ENCODE data around the gene HRNR. TPM values are rescaled to one million over a fixed set of nuclear protein-coding genes. Genes with fewer than 3 reads are reported as not detected.
"Not testable (repeated sequence)": the region's sequence is repeated elsewhere in the genome, so short reads cannot be mapped to it uniquely, and the experiment has no call there.

Gene HRNR
- total RNA-seq = not detected

DNA sequence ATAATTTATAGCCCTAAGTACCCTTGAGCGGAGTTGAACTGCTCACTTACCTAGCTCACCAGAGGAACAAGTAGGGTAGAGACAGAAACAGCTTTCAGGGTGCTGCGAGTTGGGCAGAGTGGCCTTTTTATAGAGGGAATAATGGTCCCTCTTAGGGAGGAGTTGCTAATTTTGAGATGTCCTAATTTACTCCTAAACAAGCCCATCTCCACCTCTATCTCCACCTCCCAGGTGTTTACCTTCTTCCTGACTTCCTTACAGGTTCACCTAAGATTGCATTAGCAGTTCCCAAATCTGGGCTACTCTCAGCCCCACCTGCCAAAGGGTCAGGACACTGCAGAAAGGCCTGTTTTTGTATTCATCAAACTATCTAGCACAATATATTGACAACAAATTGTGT lies at the start of gene HRNR:
Gene HRNR (minus strand): TSS at position 101 of the 400 bp plus-strand sequence. CDS start 940 bp downstream, outside the sequence.
- no peaks in the 10 kb centered on the region for H3K36me3 Mint-ChIP-seq
- POLR2A ChIA-PET = no interaction called here
- no peak for ATAC-seq (ENCODE audit: low read depth)

DNA sequence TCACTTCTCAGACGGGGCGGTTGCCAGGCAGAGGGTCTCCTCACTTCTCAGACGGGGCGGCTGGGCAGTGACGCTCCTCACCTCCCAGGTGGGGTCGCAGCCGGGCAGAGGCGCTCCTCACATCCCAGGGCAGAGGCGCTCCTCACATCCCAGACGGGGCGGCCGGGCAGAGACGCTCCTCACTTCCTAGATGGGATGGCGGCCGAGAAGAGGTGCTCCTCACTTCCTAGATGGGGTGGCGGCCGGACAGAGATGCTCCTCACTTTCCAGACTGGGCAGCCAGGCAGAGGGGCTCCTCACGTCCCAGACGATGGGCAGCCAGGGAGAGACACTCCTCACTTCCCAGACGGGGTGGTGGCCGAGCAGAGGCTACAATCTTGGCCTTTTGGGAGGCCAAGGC lies 32.4 kb upstream of the HRNR start:
- peaks cover 11% of the 10 kb centered on the region for H3K9me3 Mint-ChIP-seq
- H3K27ac Mint-ChIP-seq; ATAC-seq (ENCODE audit: low read depth); H3K4me3 Mint-ChIP-seq; H3K36me3 Mint-ChIP-seq; POLR2A ChIA-PET; DNase-seq; H3K4me1 Mint-ChIP-seq; H3K27me3 Mint-ChIP-seq: not testable (repeated sequence)

More for the DNA sequence above, at the start of gene HRNR:
- Mint-ChIP-seq H3K27ac (no peak within 1 kb of the TSS), H3K27me3 (no peaks in the 10 kb centered on the region), H3K9me3 (peaks cover 6% of the 10 kb centered on the region), H3K4me1 (no peaks in the 10 kb centered on the region), H3K4me3 (no peak within 1 kb of the TSS)
- no peak for DNase-seq

DNA sequence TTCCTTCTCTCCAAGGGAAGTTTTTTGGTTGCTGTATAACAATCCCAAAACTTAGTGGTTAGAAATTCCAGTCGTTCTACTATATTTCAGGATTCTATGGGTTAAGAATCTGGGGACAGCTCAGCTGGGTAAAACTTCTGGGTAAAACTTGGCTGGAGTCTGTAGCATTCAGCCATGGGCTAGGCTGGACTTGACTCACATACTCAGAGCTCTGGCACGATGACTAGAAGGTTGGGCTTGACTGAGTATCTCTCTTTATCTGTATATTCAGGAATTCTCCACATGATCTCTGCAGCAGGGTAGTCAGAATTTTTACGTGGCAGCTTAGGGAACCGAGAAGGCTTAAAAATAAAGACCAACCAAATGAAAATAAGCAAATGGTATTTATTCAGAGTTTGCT lies 28.2 kb upstream of the HRNR start:
- POLR2A ChIA-PET = no interaction called here
- Mint-ChIP-seq H3K27me3 (no peaks in the 10 kb centered on the region), H3K4me1 (no peaks in the 10 kb centered on the region), H3K36me3 (no peaks in the 10 kb centered on the region), H3K9me3 (no peaks in the 10 kb centered on the region), H3K27ac (no peak overlapping the region), H3K4me3 (no peak overlapping the region)
- no peak for DNase-seq
- no peak for ATAC-seq (ENCODE audit: low read depth)

DNA sequence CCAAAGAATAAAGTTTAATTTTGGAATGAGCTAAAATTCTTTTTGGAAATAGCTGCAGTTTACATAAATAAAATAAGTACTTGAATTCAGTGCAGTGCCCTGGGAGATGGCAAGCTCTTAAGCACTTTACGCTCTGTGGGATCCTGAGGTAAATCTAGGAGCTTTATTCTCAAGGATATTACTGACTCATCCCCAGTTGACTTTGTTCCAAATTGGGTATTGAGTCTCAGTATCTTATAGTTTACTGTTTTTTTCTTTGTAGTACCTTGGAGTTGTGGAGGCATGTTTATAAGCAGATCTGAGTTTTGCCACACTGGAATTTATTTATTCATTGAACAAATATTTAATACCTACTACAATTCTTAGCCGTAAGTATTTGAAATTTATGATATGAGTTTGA lies 27.4 kb upstream of the HRNR start:
- DNase-seq (no peak), ATAC-seq (ENCODE audit: low read depth) (no peak)
- Mint-ChIP-seq H3K4me3 (no peak overlapping the region), H3K27me3 (no peaks in the 10 kb centered on the region), H3K27ac (no peak overlapping the region), H3K4me1 (no peaks in the 10 kb centered on the region), H3K9me3 (no peaks in the 10 kb centered on the region), H3K36me3 (no peaks in the 10 kb centered on the region)
- POLR2A ChIA-PET = no interaction called here

DNA sequence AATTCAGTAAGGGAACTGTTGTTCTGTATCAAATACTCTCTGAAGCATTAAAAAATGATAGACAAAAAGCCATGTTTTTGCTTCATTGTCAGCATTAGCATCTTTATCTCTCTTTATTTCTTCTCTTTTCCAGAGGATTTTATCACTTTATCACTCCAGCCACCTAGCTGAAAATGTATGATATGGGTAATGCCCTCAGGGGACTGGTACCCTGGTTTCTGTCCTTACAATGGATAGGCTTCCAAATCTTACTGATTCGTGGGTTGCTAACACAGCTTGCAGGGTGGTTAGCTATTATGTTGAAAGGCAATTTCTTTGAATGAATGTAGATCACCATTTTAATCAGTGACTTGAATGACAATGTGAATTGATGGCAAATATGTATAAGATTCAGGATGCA lies 23.3 kb upstream of the HRNR start:
- POLR2A ChIA-PET = no interaction called here
- no peak overlapping the region for H3K4me3 Mint-ChIP-seq
- no peak overlapping the region for H3K27ac Mint-ChIP-seq
- no peaks in the 10 kb centered on the region for H3K4me1 Mint-ChIP-seq
- no peaks in the 10 kb centered on the region for H3K27me3 Mint-ChIP-seq
- no peak for ATAC-seq (ENCODE audit: low read depth)
- H3K36me3 Mint-ChIP-seq = no peaks in the 10 kb centered on the region
- DNase-seq = no peak
- no peaks in the 10 kb centered on the region for H3K9me3 Mint-ChIP-seq

DNA sequence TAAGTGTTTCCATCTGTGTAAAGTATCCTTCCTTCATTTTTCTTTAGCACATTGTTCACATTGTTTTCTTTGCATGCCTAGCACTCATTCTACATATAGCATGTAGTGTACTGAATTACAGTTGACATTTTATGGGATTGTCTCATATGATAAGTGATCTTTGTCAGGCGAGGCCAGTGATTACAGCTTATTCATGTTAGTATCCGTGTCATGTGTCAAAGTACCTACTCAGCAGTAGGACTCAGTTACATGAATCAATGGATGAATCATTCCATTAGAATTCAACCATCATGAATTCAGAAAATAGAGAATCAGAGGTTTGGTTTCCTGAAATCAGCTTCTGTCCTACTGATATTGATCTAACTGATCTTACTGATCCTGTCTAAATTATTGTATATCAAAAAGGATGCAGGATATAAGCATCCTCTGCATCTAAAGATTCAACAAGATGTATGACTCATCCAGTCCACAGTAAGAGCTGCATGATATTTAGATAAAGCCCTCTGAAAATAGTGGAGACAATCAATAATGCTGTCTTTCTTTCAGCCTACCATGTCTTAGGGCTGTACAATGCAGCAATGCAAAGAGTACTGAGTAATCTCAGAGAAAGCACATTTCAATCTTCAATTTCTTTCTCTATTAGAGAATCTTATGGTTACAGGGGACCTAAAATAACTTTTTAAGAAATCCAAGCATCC lies 20.7 kb upstream of the HRNR start:
- Mint-ChIP-seq H3K9me3 (no peaks in the 10 kb centered on the region), H3K27me3 (no peaks in the 10 kb centered on the region), H3K4me3 (no peak overlapping the region), H3K36me3 (no peaks in the 10 kb centered on the region), H3K27ac (no peak overlapping the region), H3K4me1 (no peaks in the 10 kb centered on the region)
- POLR2A ChIA-PET = no interaction called here
- DNase-seq (no peak), ATAC-seq (ENCODE audit: low read depth) (no peak)

DNA sequence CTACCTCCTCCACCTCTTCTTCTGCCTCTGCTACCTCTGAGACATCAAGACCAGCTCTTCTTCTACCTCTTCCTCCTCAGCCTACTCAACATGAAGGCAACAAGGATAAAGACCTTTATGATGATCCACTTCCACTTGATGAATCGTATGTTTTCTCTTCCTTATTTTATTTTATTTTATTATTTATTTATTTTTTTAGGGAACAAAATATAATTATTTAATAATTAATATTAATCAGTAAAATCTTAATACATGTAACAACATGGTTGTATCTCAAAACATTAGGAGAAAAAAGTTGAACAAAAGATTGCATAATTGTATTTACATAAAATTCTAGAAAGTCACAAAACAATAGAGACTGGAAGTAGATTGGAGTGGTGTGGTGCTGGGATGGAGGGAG lies 13.1 kb upstream of the HRNR start:
- no peak overlapping the region for H3K4me3 Mint-ChIP-seq
- no peaks in the 10 kb centered on the region for H3K4me1 Mint-ChIP-seq
- H3K27ac Mint-ChIP-seq = no peak overlapping the region
- H3K27me3 Mint-ChIP-seq = peaks cover 11% of the 10 kb centered on the region
- peaks cover 1% of the 10 kb centered on the region for H3K9me3 Mint-ChIP-seq
- POLR2A ChIA-PET = no interaction called here
- ATAC-seq (ENCODE audit: low read depth) (no peak), DNase-seq (no peak)
- H3K36me3 Mint-ChIP-seq = no peaks in the 10 kb centered on the region

DNA sequence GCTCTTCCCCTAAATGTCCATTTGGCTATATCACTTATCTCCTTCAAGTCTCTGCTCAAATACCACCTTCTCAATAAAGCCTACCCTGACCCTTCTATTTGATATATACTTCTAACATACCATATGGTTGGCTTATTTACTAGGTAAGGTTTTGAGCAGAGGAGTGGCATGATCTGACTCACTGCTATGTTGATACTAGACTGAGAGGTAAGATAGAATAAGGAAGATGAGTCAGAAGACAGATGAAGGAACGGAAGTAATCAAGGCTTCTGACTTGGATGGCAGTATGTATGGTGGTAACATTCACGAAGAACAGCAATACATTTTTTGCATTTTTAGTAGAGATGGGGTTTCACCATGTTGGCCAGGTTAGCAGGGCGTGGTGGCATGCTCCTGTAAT lies 4.8 kb upstream of the HRNR start:
- H3K36me3 Mint-ChIP-seq = no peaks in the 10 kb centered on the region
- H3K27me3 Mint-ChIP-seq = peaks cover 8% of the 10 kb centered on the region
- H3K4me1 Mint-ChIP-seq = no peaks in the 10 kb centered on the region
- POLR2A ChIA-PET = no interaction called here
- no peak for ATAC-seq (ENCODE audit: low read depth)
- no peak overlapping the region for H3K27ac Mint-ChIP-seq
- H3K4me3 Mint-ChIP-seq = no peak overlapping the region
- H3K9me3 Mint-ChIP-seq = no peaks in the 10 kb centered on the region
- no peak for DNase-seq

DNA sequence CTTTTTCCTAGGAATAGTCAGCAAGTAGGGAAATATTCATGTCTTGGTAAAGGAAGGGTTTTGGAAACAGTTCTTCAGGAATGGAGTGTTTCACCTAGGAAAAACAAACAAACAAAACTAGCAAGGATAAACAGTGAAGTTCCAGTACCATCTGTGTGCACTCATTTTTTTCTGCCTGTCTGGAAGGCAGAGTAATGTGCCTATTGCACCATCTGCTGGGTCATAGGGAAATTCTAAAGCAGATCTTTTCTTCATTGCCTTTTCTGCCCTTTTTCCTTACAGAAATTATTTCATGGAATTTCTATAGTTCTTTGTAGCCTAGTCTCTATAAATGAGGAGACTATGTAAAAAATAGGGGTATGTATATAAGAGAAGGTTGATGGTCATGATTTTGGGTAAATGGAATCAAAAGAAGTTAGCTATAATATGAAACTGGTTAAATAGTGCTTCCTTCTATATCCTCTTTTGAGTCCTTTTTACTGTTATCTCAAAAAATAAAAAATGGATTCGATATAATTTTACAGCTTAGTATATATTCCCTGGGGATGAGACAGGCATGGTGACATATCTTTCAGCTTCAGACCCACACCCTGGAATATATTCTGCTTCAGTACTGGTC lies 3.4 kb upstream of the HRNR start:
- H3K27me3 Mint-ChIP-seq = no peaks in the 10 kb centered on the region
- H3K36me3 Mint-ChIP-seq = no peaks in the 10 kb centered on the region
- H3K4me3 Mint-ChIP-seq = no peak overlapping the region
- H3K9me3 Mint-ChIP-seq = no peaks in the 10 kb centered on the region
- no peak for ATAC-seq (ENCODE audit: low read depth)
- POLR2A ChIA-PET = no interaction called here
- DNase-seq = no peak
- no peaks in the 10 kb centered on the region for H3K4me1 Mint-ChIP-seq
- H3K27ac Mint-ChIP-seq = no peak overlapping the region

DNA sequence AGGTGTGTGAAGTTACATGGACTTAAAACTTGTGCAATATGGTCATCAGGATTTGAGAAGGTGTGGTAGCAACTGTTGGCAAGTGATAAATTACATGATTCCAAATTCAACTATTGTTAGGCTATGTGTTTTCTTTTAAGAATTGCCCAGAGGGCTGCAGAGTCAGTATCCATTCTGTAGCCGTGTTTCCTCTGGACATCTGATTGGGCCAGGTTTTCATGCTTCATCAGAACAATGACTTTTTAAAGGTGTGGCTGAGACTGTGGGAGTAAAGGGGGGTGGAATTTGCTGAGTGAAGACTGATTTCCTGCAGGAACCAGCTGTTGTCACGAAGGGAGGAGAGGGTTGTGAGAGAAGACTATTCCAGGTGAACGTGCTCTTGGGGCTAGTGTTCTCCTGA lies 1.7 kb upstream of the HRNR start:
- no peak overlapping the region for H3K27ac Mint-ChIP-seq
- H3K27me3 Mint-ChIP-seq = no peaks in the 10 kb centered on the region
- POLR2A ChIA-PET = no interaction called here
- no peak overlapping the region for H3K4me3 Mint-ChIP-seq
- H3K4me1 Mint-ChIP-seq = no peaks in the 10 kb centered on the region
- no peak for DNase-seq
- ATAC-seq (ENCODE audit: low read depth) = no peak
- no peaks in the 10 kb centered on the region for H3K36me3 Mint-ChIP-seq
- no peaks in the 10 kb centered on the region for H3K9me3 Mint-ChIP-seq

DNA sequence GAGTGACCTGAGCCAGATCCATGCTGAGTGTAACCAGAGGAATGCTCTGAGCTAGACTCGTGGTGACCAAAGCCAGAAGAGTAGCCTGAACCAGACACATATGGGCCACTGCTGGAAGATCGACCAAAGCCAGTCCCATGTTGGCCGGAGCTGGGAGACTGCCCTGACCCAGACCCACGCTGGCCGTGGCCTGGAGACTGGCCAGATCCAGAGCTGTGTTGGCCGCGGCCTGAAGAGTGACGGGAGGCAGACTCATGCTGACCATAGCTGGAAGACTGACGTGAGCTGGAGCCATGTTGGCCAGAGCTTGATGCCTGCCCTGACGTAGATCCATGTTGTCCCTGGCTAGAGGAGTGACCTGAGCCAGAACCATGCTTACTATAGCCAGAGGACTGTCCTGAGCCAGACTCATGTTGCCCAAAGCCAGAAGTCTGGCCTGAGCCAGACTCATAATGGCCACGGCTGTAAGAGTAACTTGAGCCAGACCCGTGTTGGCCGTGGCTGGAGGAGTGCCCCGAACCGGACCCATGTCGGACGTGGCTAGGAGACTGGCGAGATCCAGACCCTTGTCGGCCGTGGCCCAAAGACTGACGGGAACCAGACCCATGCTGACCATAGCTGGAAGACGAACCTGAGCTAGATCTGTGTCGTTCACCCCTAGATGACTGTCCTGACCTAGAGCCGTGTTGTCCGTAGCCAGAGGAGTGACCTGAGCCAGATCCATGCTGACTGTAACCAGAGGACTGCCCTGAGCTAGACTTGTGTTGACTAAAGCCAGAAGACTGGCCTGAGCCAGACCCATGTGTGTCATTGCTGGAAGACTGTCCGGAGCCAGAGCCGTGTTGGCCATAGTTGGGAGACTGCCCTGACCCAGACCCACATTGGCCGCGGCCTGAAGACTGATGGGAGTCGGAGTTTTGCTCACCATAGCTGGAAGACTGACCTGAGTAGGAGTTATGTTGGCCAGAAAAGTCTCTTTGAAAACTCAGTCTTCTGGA lies 3.5 kb downstream of the HRNR start:
- H3K4me1 Mint-ChIP-seq = no peaks in the 10 kb centered on the region
- no peak for DNase-seq
- no peaks in the 10 kb centered on the region for H3K27me3 Mint-ChIP-seq
- peaks cover 2% of the 10 kb centered on the region for H3K36me3 Mint-ChIP-seq
- H3K27ac Mint-ChIP-seq = no peak overlapping the region
- no peak for ATAC-seq (ENCODE audit: low read depth)
- H3K9me3 Mint-ChIP-seq = peaks cover 16% of the 10 kb centered on the region
- POLR2A ChIA-PET = no interaction called here
- no peak overlapping the region for H3K4me3 Mint-ChIP-seq

DNA sequence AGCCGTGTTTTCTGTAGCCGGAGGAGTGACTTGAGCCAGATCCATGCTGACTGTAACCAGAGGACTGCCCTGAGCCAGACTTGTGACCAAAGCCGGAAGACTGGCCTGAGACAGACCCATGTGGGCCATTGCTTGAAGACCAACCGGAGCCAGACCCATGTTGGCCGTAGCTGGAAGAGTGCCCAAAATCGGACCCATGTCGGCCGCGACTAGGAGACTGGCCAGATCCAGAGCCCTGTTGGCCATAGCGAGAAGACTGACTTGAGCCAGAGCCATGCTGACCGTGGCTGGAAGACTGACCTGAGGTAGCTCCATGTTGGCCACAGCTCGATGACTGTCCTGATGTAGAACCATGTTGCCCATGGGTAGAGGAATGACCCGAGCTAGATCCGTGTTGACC lies 4.6 kb downstream of the HRNR start:
- H3K4me1 Mint-ChIP-seq; POLR2A ChIA-PET; H3K36me3 Mint-ChIP-seq; H3K27me3 Mint-ChIP-seq; H3K27ac Mint-ChIP-seq; DNase-seq; H3K4me3 Mint-ChIP-seq; ATAC-seq (ENCODE audit: low read depth): not testable (repeated sequence)
- H3K9me3 Mint-ChIP-seq = peaks cover 16% of the 10 kb centered on the region

DNA sequence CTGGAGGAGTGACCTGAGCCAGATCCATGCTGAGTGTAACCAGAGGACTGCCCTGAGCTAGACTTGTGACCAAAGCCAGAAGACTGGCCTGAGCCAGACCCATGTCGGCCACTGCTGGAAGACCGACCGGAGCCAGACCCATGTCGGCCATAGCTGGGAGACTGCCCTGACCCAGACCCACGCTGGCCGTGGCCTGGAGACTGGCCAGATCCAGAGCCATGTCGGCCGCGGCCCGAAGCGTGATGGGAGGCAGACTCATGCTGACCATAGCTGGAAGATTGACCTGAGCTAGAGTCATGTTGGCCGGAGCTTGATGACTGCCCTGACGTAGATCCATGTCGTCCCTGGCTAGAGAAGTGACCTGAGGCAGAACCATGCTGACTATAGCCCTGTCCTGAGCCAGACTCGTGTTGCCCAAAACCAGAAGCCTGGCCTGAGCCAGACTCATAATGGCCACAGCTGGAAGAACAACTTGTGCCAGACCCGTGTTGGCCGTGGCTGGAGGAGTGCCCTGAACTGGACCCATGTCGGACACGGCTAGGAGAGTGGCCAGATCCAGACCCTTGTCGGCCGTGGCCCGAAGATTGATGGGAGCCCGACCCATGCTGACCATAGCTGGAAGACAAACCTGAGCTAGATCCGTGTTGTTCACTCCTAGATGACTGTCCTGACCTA lies 5.1 kb downstream of the HRNR start:
- POLR2A ChIA-PET = no interaction called here
- ATAC-seq (ENCODE audit: low read depth) = no peak
- Mint-ChIP-seq H3K4me1 (no peaks in the 10 kb centered on the region), H3K9me3 (peaks cover 16% of the 10 kb centered on the region), H3K27ac (no peak overlapping the region), H3K4me3 (no peak overlapping the region), H3K27me3 (no peaks in the 10 kb centered on the region), H3K36me3 (peaks cover 2% of the 10 kb centered on the region)
- DNase-seq = no peak
